K562 (cell line): ENCODE measurements around the gene UQCC2.

Source experiments
- ATF3 ChIP-seq, 2 experiments: fragments of 450-650 bp in 1 of 2; sonication (generic) in 1 of 2; formaldehyde crosslinking in 1 of 2; IDR thresholded peaks in 1 of 2; conservative IDR thresholded peaks in 1 of 2; 2 replicates each; pipeline versions ENCODE4 v1.6.1 to v1.8.1; 2016 to 2023; ENCODE audit warnings: mild to moderate bottlenecking in 2 of 2, moderate library complexity in 2 of 2, inconsistent platforms in 1 of 2, missing genetic modification reagents in 1 of 2
- CBX3 ChIP-seq, 2 experiments: IDR thresholded peaks; 1 replicate in 1 of 2; 2 replicates in 1 of 2; pipeline ENCODE4 v1.6.1; 2012; ENCODE audit warnings: inconsistent platforms in 2 of 2, low read length in 2 of 2, borderline replicate concordance in 1 of 2, control low read depth in 1 of 2
- CTCF ChIP-seq, 3 experiments: IDR thresholded peaks in 2 of 3; conservative IDR thresholded peaks in 1 of 3; 2 replicates each; pipeline ENCODE4 v1.5.1; 2011 to 2012; ENCODE audit warnings: low read length in 3 of 3, mild to moderate bottlenecking in 3 of 3, control low read depth in 2 of 3, improper control_type of control experiment in 1 of 3, inconsistent platforms in 1 of 3, low read depth in 1 of 3, mixed read lengths in 1 of 3, moderate library complexity in 1 of 3; ENCODE audit not compliant: insufficient read depth in 2 of 3
- EP300 ChIP-seq: IDR thresholded peaks from 2 replicates; pipeline ENCODE4 v1.6.1; 2012; ENCODE audit warnings: low read length, improper control_type of control experiment
- HNRNPH1 ChIP-seq: fragments of 200-400 bp; formaldehyde crosslinking; optimal IDR thresholded peaks from 2 replicates; pipeline ENCODE3; 2017; ENCODE audit warnings: low read depth, mild to moderate bottlenecking, low read length, moderate library complexity
- KAT8 ChIP-seq: fragments of 450-650 bp; IDR thresholded peaks from 2 replicates; pipeline ENCODE4 v1.6.1; 2016; ENCODE audit warnings: low read depth, mild to moderate bottlenecking
- KDM1A ChIP-seq, 2 experiments: fragments of 450-650 bp; IDR thresholded peaks; 2 replicates each; pipeline ENCODE4 v1.6.1; 2016; ENCODE audit warnings: mild to moderate bottlenecking in 2 of 2
- MXI1 ChIP-seq: IDR thresholded peaks from 2 replicates; pipeline ENCODE4 v1.6.1; 2011; ENCODE audit warnings: low read depth, mild to moderate bottlenecking, improper control_type of control experiment, low read length
- NR1H2 ChIP-seq: sonication (generic); formaldehyde crosslinking; IDR thresholded peaks from 2 replicates; pipeline ENCODE4 v1.4.0; 2020; ENCODE audit warnings: mild to moderate bottlenecking, missing genetic modification reagents
- SIX5 ChIP-seq, 2 experiments: IDR thresholded peaks; 2 replicates each; pipeline ENCODE4 v1.6.1; 2011; ENCODE audit warnings: low read length in 2 of 2, borderline replicate concordance in 1 of 2, low read depth in 1 of 2, mild to moderate bottlenecking in 1 of 2, moderate library complexity in 1 of 2; ENCODE audit not compliant: insufficient read depth in 1 of 2
- XRCC5 ChIP-seq: fragments of 200-400 bp; formaldehyde crosslinking; IDR thresholded peaks from 2 replicates; pipeline ENCODE4 v1.6.1; 2017; ENCODE audit warnings: low read depth, mild to moderate bottlenecking, low read length
- ZNF280B ChIP-seq: fragments of 250-450 bp; sonication (Bioruptor Pico); IDR thresholded peaks from 2 replicates; pipeline ENCODE4 v1.5.1; 2021; ENCODE audit warnings: mild to moderate bottlenecking

GRCh38 chr6:33729059-33729458, 17.6 kb upstream of the UQCC2 start:
- no peak for TF ChIP-seq MXI1
- no peak for TF ChIP-seq ATF3 (IDR thresholded peaks at IDR 0.05)
- no peak for TF ChIP-seq ATF3 (CRISPR knock-in tag; conservative IDR thresholded peaks at IDR 0.05)
- TF ChIP-seq CTCF (IDR thresholded peaks at IDR 0.05 in 2 of 3, conservative IDR thresholded peaks at IDR 0.05 in 1 of 3; ENCODE audit: insufficient read depth in 2 of 3, low read depth in 1 of 3, low read length in 3 of 3): no peak
- no peak for TF ChIP-seq KAT8
- TF ChIP-seq ZNF280B: no peak
- no peak for TF ChIP-seq HNRNPH1
- TF ChIP-seq SIX5 (IDR thresholded peaks at IDR 0.05; ENCODE audit: borderline replicate concordance in 1 of 2, insufficient read depth in 1 of 2, low read depth in 1 of 2, low read length in 2 of 2): no peak
- TF ChIP-seq CBX3 (IDR thresholded peaks at IDR 0.05; ENCODE audit: borderline replicate concordance in 1 of 2, low read length in 2 of 2): no peak
- no peak for TF ChIP-seq NR1H2
- TF ChIP-seq KDM1A (IDR thresholded peaks at IDR 0.05): no peak
- TF ChIP-seq EP300: no peak
- TF ChIP-seq XRCC5: no peak
